Measurements from ENCODE around the gene RBP5. TPM values are rescaled to one million over a fixed set of nuclear protein-coding genes. Genes with fewer than 3 reads are reported as not detected.
A peak's percentile ranks its signal among the peaks of the same experiment; 100 is the strongest.

RBP5 gene
- total RNA-seq, 4 donors from 2014 or later, result 0.26 to 2.5 TPM; not detected in 2

- peak in 1 of 2 donors; percentile 87 for DNase-seq (ENCODE audit: low spot score in 2 of 2)
- intact Hi-C loops (cut with DNase I; ENCODE audit: low total_unique reads), result loop anchor here (10.0 kb wide), 1 partner anchor 139 kb away; the partner anchor contains the start of gene PTPN6
- WGBS, 2 donors, result 57 to 61% methylated on average over 10 of the region's 10 CpGs
- no peak for TF ChIP-seq POLR2A (IDR thresholded peaks at IDR 0.05)
- no peak overlapping the region for H3K4me3 ChIP-seq (ENCODE audit: low read depth, poor library complexity, severe bottlenecking)
These were observed 34.8 kb downstream of the RBP5 start for GRCh38 chr12:7093892-7094291.

- DNase-seq (ENCODE audit: low spot score in 2 of 2), result peak in 1 of 2 donors; percentile 72
- TF ChIP-seq POLR2A (IDR thresholded peaks at IDR 0.05), result no peak
- TF ChIP-seq CTCF (IDR thresholded peaks at IDR 0.05), result no peak
- 60 to 70% methylated on average over 5 of the region's 5 CpGs for WGBS, 2 donors
- intact Hi-C loops (cut with DNase I; ENCODE audit: low total_unique reads), result loop anchor here (10.0 kb wide), 1 partner anchor 139 kb away; the partner anchor contains the start of gene PTPN6
- no peak overlapping the region for H3K4me3 ChIP-seq (ENCODE audit: low read depth, poor library complexity, severe bottlenecking)
These were observed 35.2 kb downstream of the RBP5 start for GRCh38 chr12:7093486-7093885.

GRCh38 chr12:7092986-7093460 lies 35.7 kb downstream of the RBP5 start:
- intact Hi-C loops (cut with DNase I; ENCODE audit: low total_unique reads), result loop anchor here (10.0 kb wide), 1 partner anchor 138 kb away; the partner anchor contains the start of gene PTPN6
- no peak overlapping the region for H3K4me3 ChIP-seq (ENCODE audit: low read depth, poor library complexity, severe bottlenecking)
- DNase-seq (ENCODE audit: low spot score in 2 of 2), result peak in 1 of 2 donors; percentile 83
- TF ChIP-seq CTCF (IDR thresholded peaks at IDR 0.05) (no peak), POLR2A (IDR thresholded peaks at IDR 0.05) (no peak)
- 67 to 74% methylated on average over 8 of the region's 8 CpGs for WGBS, 2 donors

- H3K4me3 ChIP-seq (ENCODE audit: low read depth, poor library complexity, severe bottlenecking), result peak within 1 kb of the TSS; percentile 29
- 10 to 14% methylated on average over 16 of the region's 16 CpGs for WGBS, 2 donors
- DNase-seq (ENCODE audit: low spot score in 2 of 2), result peak; percentile 76 to 94
- peak in 1 of 3 donors; percentile 40 for TF ChIP-seq CTCF (IDR thresholded peaks at IDR 0.05)
- no peak for TF ChIP-seq POLR2A (IDR thresholded peaks at IDR 0.05)
- intact Hi-C loops (cut with DNase I; ENCODE audit: low total_unique reads), result loop anchor here (10.0 kb wide), 1 partner anchor 138 kb away; the partner anchor contains the start of gene PTPN6
These were observed 36.3 kb downstream of the RBP5 start, which contains the start of gene C1R for GRCh38 chr12:7092229-7092985. Gene C1R, minus strand, starts transcription at chr12:7092445. Its CDS starts 57 bp downstream, at chr12:7092388.

GRCh38 chr12:7091660-7092228 lies 36.9 kb downstream of the RBP5 start:
- intact Hi-C loops (cut with DNase I; ENCODE audit: low total_unique reads), result loop anchor here (10.0 kb wide), 1 partner anchor 137 kb away; the partner anchor contains the start of gene PTPN6
- DNase-seq (ENCODE audit: low spot score in 2 of 2), result peak in 1 of 2 donors; percentile 89
- WGBS, 2 donors, result 18 to 20% methylated on average over 10 of the region's 10 CpGs
- H3K4me3 ChIP-seq (ENCODE audit: low read depth, poor library complexity, severe bottlenecking), result peak overlapping the region; percentile 29
- no peak for TF ChIP-seq POLR2A (IDR thresholded peaks at IDR 0.05)
- no peak for TF ChIP-seq CTCF (IDR thresholded peaks at IDR 0.05)

- H3K4me3 ChIP-seq (ENCODE audit: low read depth, poor library complexity, severe bottlenecking), result no peak overlapping the region
- DNase-seq (ENCODE audit: low spot score in 2 of 2), result peak in 1 of 2 donors; percentile 75
- intact Hi-C loops (cut with DNase I; ENCODE audit: low total_unique reads), result loop anchor here (10.0 kb wide), 1 partner anchor 136 kb away; the partner anchor contains the start of gene PTPN6
- TF ChIP-seq POLR2A (IDR thresholded peaks at IDR 0.05) (no peak), CTCF (IDR thresholded peaks at IDR 0.05) (no peak)
- 71 to 80% methylated on average over 7 of the region's 7 CpGs for WGBS, 2 donors
These were observed 37.5 kb downstream of the RBP5 start for GRCh38 chr12:7091171-7091570.

Data from lower leg skin (tissue), 4 donors.